Thoracic aorta (tissue), 2 donors: ENCODE results near the gene CIDEB. TPM values are rescaled to one million over a fixed set of nuclear protein-coding genes. Genes with fewer than 3 reads are reported as not detected.

Source experiments
- ATAC-seq: fragments of 150-250 bp; one replicate; pipeline ENCODE4 v1.8.0; 2017; ENCODE audit warnings: low read depth; ENCODE audit not compliant: insufficient number of reproducible peaks, low FRiP score
- DNase-seq: peaks from one replicate; pipeline ENCODE4 v3.0.0-alpha.2; 2020; ENCODE audit warnings: low spot score
- H3K27ac ChIP-seq, 2 donors: fragments of 200-600 bp; sonication (generic); 1 replicate in 1 of 2; 2 replicates in 1 of 2; pipeline ENCODE4 v1.5.1; 2016; ENCODE audit warnings: mild to moderate bottlenecking in 2 of 2, moderate library complexity in 2 of 2
- H3K27me3 ChIP-seq: fragments of 200-600 bp; sonication (generic); replicated peaks from 2 replicates; pipeline ENCODE4 v1.6.0; 2016; ENCODE audit warnings: mild to moderate bottlenecking; ENCODE audit not compliant: insufficient read depth
- H3K36me3 ChIP-seq: fragments of 200-600 bp; sonication (generic); one replicate; pipeline ENCODE4 v1.5.1; 2016
- H3K4me1 ChIP-seq, 2 donors: fragments of 200-600 bp; sonication (generic); 1 replicate in 1 of 2; 2 replicates in 1 of 2; pipeline versions ENCODE4 v1.5.1 to v1.6.0; 2016; ENCODE audit warnings: low read depth in 2 of 2, mild to moderate bottlenecking in 1 of 2; ENCODE audit not compliant: control insufficient read depth in 1 of 2
- H3K4me3 ChIP-seq: fragments of 200-600 bp; sonication (generic); 2 replicates; pipeline ENCODE4 v1.5.1; 2016; ENCODE audit warnings: mild to moderate bottlenecking
- H3K9me3 ChIP-seq: fragments of 200-600 bp; sonication (generic); 2 replicates; pipeline ENCODE4 v1.5.1; 2016
- CTCF ChIP-seq: fragments of 200-600 bp; sonication (generic); IDR thresholded peaks from one replicate; pipeline ENCODE4 v1.5.1; 2019; ENCODE audit warnings: antibody characterized with exemption
- total RNA-seq, 2 donors: library from RNA; depleted of rRNA; stranded (reverse); fragments of >200 nt; gene quantifications; one replicate each; pipeline versions ENCODE4 v1.1.0 to v1.2.3, GENCODE V29; 2016

CIDEB gene
- total RNA-seq, 2 donors from 2014 or later: 10.9 to 17.3 TPM

GRCh38 chr14:24281636-24282035 is 26.1 kb downstream of the CIDEB start:
- no peak for DNase-seq
- no peak for ATAC-seq
- Histone ChIP-seq H3K27me3 (no peaks in the 10 kb centered on the region), H3K36me3 (no peaks in the 10 kb centered on the region), H3K4me1 (no peaks in the 10 kb centered on the region), H3K27ac (no peak overlapping the region), H3K4me3 (no peak overlapping the region), H3K9me3 (no peaks in the 10 kb centered on the region)
- no peak for TF ChIP-seq CTCF

GRCh38 chr14:24280797-24281460 is 26.8 kb downstream of the CIDEB start:
- no peak for TF ChIP-seq CTCF
- Histone ChIP-seq H3K27me3 (no peaks in the 10 kb centered on the region), H3K4me1 (no peaks in the 10 kb centered on the region), H3K27ac (no peak overlapping the region), H3K36me3 (no peaks in the 10 kb centered on the region), H3K4me3 (no peak overlapping the region), H3K9me3 (no peaks in the 10 kb centered on the region)
- ATAC-seq: no peak
- no peak for DNase-seq

GRCh38 chr14:24279301-24280186 is 28.2 kb downstream of the CIDEB start:
- no peak for TF ChIP-seq CTCF
- no peak for ATAC-seq
- no peak overlapping the region for H3K27ac ChIP-seq

GRCh38 chr14:24278424-24278823 is 29.4 kb downstream of the CIDEB start:
- no peak for TF ChIP-seq CTCF
- no peak overlapping the region for H3K27ac ChIP-seq
- ATAC-seq: no peak
- DNase-seq: no peak
- no peak overlapping the region for H3K4me3 ChIP-seq
- no peaks in the 10 kb centered on the region for H3K36me3 ChIP-seq
- no peaks in the 10 kb centered on the region for H3K4me1 ChIP-seq
- H3K9me3 ChIP-seq: no peaks in the 10 kb centered on the region
- no peaks in the 10 kb centered on the region for H3K27me3 ChIP-seq

More at GRCh38 chr14:24279301-24280186, 28.2 kb downstream of the CIDEB start:
- H3K27me3 ChIP-seq: no peaks in the 10 kb centered on the region
- no peaks in the 10 kb centered on the region for H3K4me1 ChIP-seq
- no peaks in the 10 kb centered on the region for H3K9me3 ChIP-seq
- DNase-seq: no peak
- H3K36me3 ChIP-seq: no peaks in the 10 kb centered on the region
- H3K4me3 ChIP-seq: no peak overlapping the region

GRCh38 chr14:24277606-24278321 is 30.0 kb downstream of the CIDEB start:
- Histone ChIP-seq H3K27ac (no peak overlapping the region), H3K4me3 (no peak overlapping the region), H3K36me3 (no peaks in the 10 kb centered on the region), H3K9me3 (no peaks in the 10 kb centered on the region), H3K27me3 (no peaks in the 10 kb centered on the region), H3K4me1 (no peaks in the 10 kb centered on the region)
- TF ChIP-seq CTCF: no peak
- ATAC-seq (no peak), DNase-seq (no peak)
